Hematopoietic multipotent progenitor cell treated with erythropoietin and hydrocortisone succinate and interleukin-3 and kit ligand, for 8 days (in vitro differentiated cells): Measurements from ENCODE around the gene HIPK2.

ENCODE experiments used
- DNase-seq: peaks from one replicate; pipeline ENCODE4 v3.0.0-alpha.2; 2015

Gene HIPK2

GRCh38 chr7:139667377-139667776 is 110.4 kb downstream of the HIPK2 start:
- DNase-seq, result no peak

GRCh38 chr7:139666501-139666900 is 111.3 kb downstream of the HIPK2 start:
- no peak for DNase-seq

GRCh38 chr7:139664434-139664833 is 113.4 kb downstream of the HIPK2 start:
- no peak for DNase-seq

- no peak for DNase-seq
These were observed 114.1 kb downstream of the HIPK2 start for GRCh38 chr7:139663608-139664177.

GRCh38 chr7:139661903-139662302 is 115.9 kb downstream of the HIPK2 start:
- no peak for DNase-seq

GRCh38 chr7:139661043-139661440 is 116.8 kb downstream of the HIPK2 start:
- no peak for DNase-seq

- no peak for DNase-seq
These were observed 117.3 kb downstream of the HIPK2 start for GRCh38 chr7:139660317-139661042.

GRCh38 chr7:139659922-139660316 is 117.9 kb downstream of the HIPK2 start:
- no peak for DNase-seq

- DNase-seq, result no peak
These were observed 118.7 kb downstream of the HIPK2 start for GRCh38 chr7:139658908-139659675.

- no peak for DNase-seq
These were observed 119.5 kb downstream of the HIPK2 start for GRCh38 chr7:139658296-139658695.

GRCh38 chr7:139657725-139658124 is 120.1 kb downstream of the HIPK2 start:
- DNase-seq, result no peak

GRCh38 chr7:139656387-139656786 is 121.4 kb downstream of the HIPK2 start:
- no peak for DNase-seq

GRCh38 chr7:139655305-139655704 is 122.5 kb downstream of the HIPK2 start:
- no peak for DNase-seq

GRCh38 chr7:139654276-139655181 is 123.3 kb downstream of the HIPK2 start:
- no peak for DNase-seq

- DNase-seq, result no peak
These were observed 125.9 kb downstream of the HIPK2 start for GRCh38 chr7:139651914-139652313.

- no peak for DNase-seq
These were observed 126.5 kb downstream of the HIPK2 start for GRCh38 chr7:139651308-139651707.

- no peak for DNase-seq
These were observed 127.2 kb downstream of the HIPK2 start for GRCh38 chr7:139650429-139651100.

- DNase-seq, result no peak
These were observed 128.8 kb downstream of the HIPK2 start for GRCh38 chr7:139648941-139649425.

- no peak for DNase-seq
These were observed 129.4 kb downstream of the HIPK2 start for GRCh38 chr7:139648391-139648861.

GRCh38 chr7:139647814-139648390 is 129.9 kb downstream of the HIPK2 start:
- no peak for DNase-seq

- DNase-seq, result peak; percentile 47
These were observed 130.7 kb downstream of the HIPK2 start for GRCh38 chr7:139647085-139647484.

GRCh38 chr7:139646566-139646965 is 131.2 kb downstream of the HIPK2 start:
- no peak for DNase-seq
